ENCODE results near the gene MTF2.

DNA sequence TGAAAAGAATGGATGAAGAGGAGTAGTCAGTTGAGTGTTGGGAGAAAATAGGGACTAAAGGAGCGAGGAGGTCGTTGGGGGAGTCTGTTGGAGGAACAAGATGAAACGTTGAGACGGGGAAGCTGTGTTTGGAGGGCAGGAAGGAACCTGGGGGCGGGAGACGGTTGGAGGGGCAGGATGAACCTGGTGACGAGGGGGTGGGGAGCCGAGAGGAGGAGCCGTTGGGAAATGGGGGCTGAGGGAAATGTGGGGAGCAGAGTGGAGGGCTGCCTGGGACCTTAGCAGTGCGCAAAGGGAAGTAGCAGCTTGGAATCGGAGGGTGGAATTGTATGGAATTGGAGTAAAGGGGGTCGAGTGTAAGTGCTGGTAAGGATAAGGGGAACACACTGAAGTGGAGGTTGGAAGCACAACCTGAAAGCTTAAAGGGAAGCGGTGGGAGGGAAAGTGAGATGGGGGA is 630 bp downstream of the MTF2 start:
- TF ChIP-seq EZH2 (IDR thresholded peaks at IDR 0.05) (no peak), POLR2AphosphoS5 (IDR thresholded peaks at IDR 0.05; ENCODE audit: borderline replicate concordance, low read depth, low read length) (no peak)
